Loucy (cell line): ENCODE data around the gene FRMD4A.

Source experiments
- H2AFZ ChIP-seq: fragments of 200-600 bp; sonication (generic); 2 replicates; pipeline ENCODE4 v1.6.0; 2016; ENCODE audit warnings: antibody characterized with exemption, mild to moderate bottlenecking, low read length, moderate library complexity
- H3F3A ChIP-seq: fragments of 200-600 bp; 2 replicates; pipeline ENCODE4 v1.6.0; 2016; ENCODE audit warnings: antibody characterized with exemption, low read depth, mild to moderate bottlenecking
- H3K27me3 ChIP-seq: fragments of 200-600 bp; sonication (generic); 2 replicates; pipeline ENCODE4 v1.6.1; 2014; ENCODE audit warnings: low read length, mild to moderate bottlenecking; ENCODE audit not compliant: insufficient read depth, poor library complexity, severe bottlenecking
- H3K36me3 ChIP-seq: fragments of 200-600 bp; sonication (generic); 2 replicates; pipeline ENCODE4 v1.6.1; 2016; ENCODE audit warnings: low read length; ENCODE audit not compliant: insufficient read depth
- H3K4me1 ChIP-seq: fragments of 200-600 bp; sonication (generic); 2 replicates; pipeline ENCODE4 v1.5.1; 2014; ENCODE audit warnings: low read length, mild to moderate bottlenecking; ENCODE audit not compliant: insufficient read depth, poor library complexity, severe bottlenecking
- H3K4me2 ChIP-seq: fragments of 200-600 bp; sonication (generic); 2 replicates; pipeline ENCODE4 v1.6.0; 2014; ENCODE audit warnings: antibody characterized with exemption, low read length, low read depth, mild to moderate bottlenecking; ENCODE audit not compliant: poor library complexity, severe bottlenecking
- H3K4me3 ChIP-seq: fragments of 200-600 bp; sonication (generic); 2 replicates; pipeline ENCODE4 v1.5.1; 2014; ENCODE audit warnings: low read length, mild to moderate bottlenecking, mixed read lengths; ENCODE audit not compliant: poor library complexity, severe bottlenecking
- H3K79me2 ChIP-seq: fragments of 200-600 bp; sonication (generic); 2 replicates; pipeline ENCODE4 v1.6.1; 2014; ENCODE audit warnings: low read length; ENCODE audit not compliant: insufficient read depth
- H3K9ac ChIP-seq: fragments of 200-600 bp; sonication (generic); 2 replicates; pipeline ENCODE4 v1.6.0; 2014; ENCODE audit warnings: mild to moderate bottlenecking, low read depth, low read length, moderate library complexity; ENCODE audit not compliant: poor library complexity, severe bottlenecking
- H3K9me2 ChIP-seq: fragments of 200-600 bp; sonication (generic); replicated peaks from 2 replicates; pipeline ENCODE4 v1.6.1; 2016; ENCODE audit warnings: low read depth, low read length, mixed read lengths
- H3K9me3 ChIP-seq: fragments of 200-600 bp; sonication (generic); 2 replicates; pipeline ENCODE4 v1.6.1; 2014; ENCODE audit warnings: mild to moderate bottlenecking, antibody characterized with exemption, low read length, low read depth; ENCODE audit not compliant: insufficient read depth
- H4K20me1 ChIP-seq: fragments of 200-600 bp; sonication (generic); 2 replicates; pipeline ENCODE4 v1.6.0; 2014; ENCODE audit warnings: antibody characterized with exemption, low read length, mild to moderate bottlenecking; ENCODE audit not compliant: insufficient read depth, poor library complexity, severe bottlenecking
- CTCF ChIP-seq: fragments of 200-600 bp; sonication (generic); conservative IDR thresholded peaks from 2 replicates; pipeline ENCODE4 v1.5.1; 2014; ENCODE audit warnings: mild to moderate bottlenecking, antibody characterized with exemption, low read length
- EZH2phosphoT487 ChIP-seq: fragments of 200-600 bp; IDR thresholded peaks from 2 replicates; pipeline ENCODE4 v1.6.1; 2018; ENCODE audit warnings: antibody characterized with exemption, mild to moderate bottlenecking, moderate library complexity, borderline replicate concordance

FRMD4A gene

GRCh38 chr10:13816195-13816925 lies 514.4 kb downstream of the FRMD4A start:
- H3K27me3 ChIP-seq = no peaks in the 10 kb centered on the region
- no peak overlapping the region for H3K9ac ChIP-seq
- H3K4me1 ChIP-seq = peaks cover 10% of the 10 kb centered on the region
- no peaks in the 10 kb centered on the region for H3F3A ChIP-seq
- H3K9me3 ChIP-seq = no peaks in the 10 kb centered on the region
- H3K9me2 ChIP-seq = no peaks in the 10 kb centered on the region
- H2AFZ ChIP-seq = no peak overlapping the region
- H3K4me2 ChIP-seq = no peak overlapping the region
- no peaks in the 10 kb centered on the region for H4K20me1 ChIP-seq
- H3K79me2 ChIP-seq = no peaks in the 10 kb centered on the region
- H3K4me3 ChIP-seq = no peak overlapping the region
- TF ChIP-seq CTCF = no peak
- no peak for TF ChIP-seq EZH2phosphoT487
- no peaks in the 10 kb centered on the region for H3K36me3 ChIP-seq

- no peaks in the 10 kb centered on the region for H3K79me2 ChIP-seq
- peaks cover 9% of the 10 kb centered on the region for H3K4me1 ChIP-seq
- no peaks in the 10 kb centered on the region for H3F3A ChIP-seq
- H3K9ac ChIP-seq = no peak overlapping the region
- H2AFZ ChIP-seq = no peak overlapping the region
- H3K9me2 ChIP-seq = no peaks in the 10 kb centered on the region
- H3K4me3 ChIP-seq = no peak overlapping the region
- H3K36me3 ChIP-seq = no peaks in the 10 kb centered on the region
- no peaks in the 10 kb centered on the region for H4K20me1 ChIP-seq
- no peak overlapping the region for H3K4me2 ChIP-seq
- no peaks in the 10 kb centered on the region for H3K9me3 ChIP-seq
- no peaks in the 10 kb centered on the region for H3K27me3 ChIP-seq
- no peak for TF ChIP-seq CTCF
- no peak for TF ChIP-seq EZH2phosphoT487
Observed at GRCh38 chr10:13815756-13816155, 515.0 kb downstream of the FRMD4A start.

- H3K4me3 ChIP-seq = no peak overlapping the region
- no peak overlapping the region for H3K4me2 ChIP-seq
- no peaks in the 10 kb centered on the region for H3K9me2 ChIP-seq
- H3K36me3 ChIP-seq = no peaks in the 10 kb centered on the region
- no peaks in the 10 kb centered on the region for H3K9me3 ChIP-seq
- H3K27me3 ChIP-seq = no peaks in the 10 kb centered on the region
- H2AFZ ChIP-seq = no peak overlapping the region
- H3K4me1 ChIP-seq = no peaks in the 10 kb centered on the region
- H3F3A ChIP-seq = no peaks in the 10 kb centered on the region
- no peak overlapping the region for H3K9ac ChIP-seq
- no peaks in the 10 kb centered on the region for H3K79me2 ChIP-seq
- H4K20me1 ChIP-seq = no peaks in the 10 kb centered on the region
- TF ChIP-seq EZH2phosphoT487 = no peak
- no peak for TF ChIP-seq CTCF
Observed at GRCh38 chr10:13813550-13813949, 517.2 kb downstream of the FRMD4A start.
